Endothelial cell (in vitro differentiated cells): Measurements from ENCODE around the gene PGAP1. TPM values are rescaled to one million over a fixed set of nuclear protein-coding genes. Genes with fewer than 3 reads are reported as not detected.

Experiments
- DNase-seq: peaks from one replicate; pipeline ENCODE4 v3.0.0; 2021; ENCODE audit warnings: low spot score
- H3K27ac Mint-ChIP-seq: one replicate; pipeline ENCODE4 v1.8.0; 2021; ENCODE audit warnings: mixed read lengths, inconsistent platforms; ENCODE audit not compliant: unreplicated experiment
- H3K27me3 Mint-ChIP-seq: one replicate; pipeline ENCODE4 v1.8.0; 2021; ENCODE audit warnings: mild to moderate bottlenecking, moderate library complexity, mixed read lengths, inconsistent platforms; ENCODE audit not compliant: unreplicated experiment
- H3K36me3 Mint-ChIP-seq: one replicate; pipeline ENCODE4 v1.8.0; 2021; ENCODE audit warnings: mild to moderate bottlenecking, low read depth, mixed read lengths, inconsistent platforms; ENCODE audit not compliant: unreplicated experiment
- H3K4me1 Mint-ChIP-seq: one replicate; pipeline ENCODE4 v1.8.0; 2021; ENCODE audit warnings: mild to moderate bottlenecking, mixed read lengths, inconsistent platforms; ENCODE audit not compliant: unreplicated experiment
- H3K4me3 Mint-ChIP-seq: one replicate; pipeline ENCODE4 v1.8.0; 2021; ENCODE audit warnings: mild to moderate bottlenecking, mixed read lengths, inconsistent platforms; ENCODE audit not compliant: unreplicated experiment
- H3K9me3 Mint-ChIP-seq: one replicate; pipeline ENCODE4 v1.8.0; 2021; ENCODE audit warnings: mixed read lengths, inconsistent platforms; ENCODE audit not compliant: unreplicated experiment
- CTCF ChIP-seq: fragments of 200-600 bp; sonication (generic); IDR thresholded peaks from one replicate; pipeline ENCODE4 v1.5.0; 2021; ENCODE audit warnings: antibody characterized with exemption; ENCODE audit not compliant: unreplicated experiment
- total RNA-seq: library from RNA; stranded (reverse); fragmentation: NEBNext Ultra II Directional; extraction: Animal tissue kit (Norgen Biotek cat#: 25700); gene quantifications from one replicate; pipeline ENCODE4 v1.2.1, GENCODE V29; 2021; ENCODE audit not compliant: unreplicated experiment

Gene PGAP1
- total RNA-seq, 1 donor from 2014 or later, result 32.9 TPM

- Mint-ChIP-seq H3K27ac (no peak overlapping the region), H3K36me3 (peaks cover 13% of the 10 kb centered on the region), H3K27me3 (peaks cover 10% of the 10 kb centered on the region), H3K9me3 (peaks cover 12% of the 10 kb centered on the region), H3K4me1 (no peaks in the 10 kb centered on the region), H3K4me3 (no peak overlapping the region)
- no peak for DNase-seq
- no peak for TF ChIP-seq CTCF
These were observed 105.3 kb downstream of the PGAP1 start for GRCh38 chr2:196821195-196821594.

- Mint-ChIP-seq H3K27ac (peak within 1 kb of the TSS; percentile 1), H3K27me3 (no peaks in the 10 kb centered on the region), H3K36me3 (no peaks in the 10 kb centered on the region), H3K4me3 (no peak within 1 kb of the TSS), H3K4me1 (peaks cover 12% of the 10 kb centered on the region), H3K9me3 (no peaks in the 10 kb centered on the region)
- no peak for TF ChIP-seq CTCF
- DNase-seq, result no peak
These were observed 117.2 kb downstream of the PGAP1 start, which contains the start of gene C2orf66 for GRCh38 chr2:196809260-196809659. TSS of gene C2orf66 (minus strand) at chr2:196809355. CDS start at chr2:196809336, 19 bp downstream.

GRCh38 chr2:196808083-196808665 lies 118.3 kb downstream of the PGAP1 start:
- H3K36me3 Mint-ChIP-seq, result no peaks in the 10 kb centered on the region
- no peak overlapping the region for H3K27ac Mint-ChIP-seq
- no peaks in the 10 kb centered on the region for H3K27me3 Mint-ChIP-seq
- no peaks in the 10 kb centered on the region for H3K9me3 Mint-ChIP-seq
- peaks cover 13% of the 10 kb centered on the region for H3K4me1 Mint-ChIP-seq
- no peak for DNase-seq
- H3K4me3 Mint-ChIP-seq, result no peak overlapping the region
- no peak for TF ChIP-seq CTCF

GRCh38 chr2:196804381-196804780 lies 122.1 kb downstream of the PGAP1 start:
- no peak for TF ChIP-seq CTCF
- Mint-ChIP-seq H3K4me3 (no peak overlapping the region), H3K27me3 (no peaks in the 10 kb centered on the region), H3K27ac (no peak overlapping the region), H3K4me1 (peaks cover 13% of the 10 kb centered on the region), H3K36me3 (no peaks in the 10 kb centered on the region), H3K9me3 (no peaks in the 10 kb centered on the region)
- no peak for DNase-seq

- no peak for DNase-seq
- Mint-ChIP-seq H3K4me1 (peaks cover 10% of the 10 kb centered on the region), H3K27me3 (no peaks in the 10 kb centered on the region), H3K27ac (no peak overlapping the region), H3K4me3 (no peak overlapping the region), H3K9me3 (no peaks in the 10 kb centered on the region), H3K36me3 (no peaks in the 10 kb centered on the region)
- TF ChIP-seq CTCF, result no peak
These were observed 124.1 kb downstream of the PGAP1 start for GRCh38 chr2:196802401-196802800.
